Loucy (cell line): Measurements from ENCODE around the gene NTNG1.

Experiments used
- EZH2phosphoT487 ChIP-seq: fragments of 200-600 bp; IDR thresholded peaks from 2 replicates; pipeline ENCODE4 v1.6.1; 2018; ENCODE audit warnings: antibody characterized with exemption, mild to moderate bottlenecking, moderate library complexity, borderline replicate concordance
- TF ChIP-seq, protein P1 (sequence below): fragments of 200-600 bp; sonication (generic); conservative IDR thresholded peaks from 2 replicates; pipeline ENCODE4 v1.5.1; 2014; ENCODE audit warnings: mild to moderate bottlenecking, antibody characterized with exemption, low read length

DNA sequence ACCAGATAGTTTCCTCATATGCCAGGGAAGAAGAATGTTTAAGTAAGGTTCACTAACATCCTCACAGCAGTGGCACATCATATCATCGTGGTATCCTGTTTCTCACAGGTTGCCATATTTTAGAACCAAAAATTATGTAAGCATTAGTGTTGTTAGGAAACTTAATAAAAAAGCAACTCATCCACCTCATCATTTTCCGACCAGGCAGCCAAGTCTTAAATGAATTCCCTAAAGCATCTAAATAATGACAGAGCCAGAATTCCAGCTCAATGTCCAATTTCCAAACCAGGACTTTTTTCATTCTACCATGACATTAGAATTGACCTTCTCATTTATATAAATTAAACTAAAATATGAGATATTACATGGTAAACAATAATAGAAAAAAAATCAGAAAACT, 272.7 kb downstream of the NTNG1 start:
- TF ChIP-seq, protein P1, sequence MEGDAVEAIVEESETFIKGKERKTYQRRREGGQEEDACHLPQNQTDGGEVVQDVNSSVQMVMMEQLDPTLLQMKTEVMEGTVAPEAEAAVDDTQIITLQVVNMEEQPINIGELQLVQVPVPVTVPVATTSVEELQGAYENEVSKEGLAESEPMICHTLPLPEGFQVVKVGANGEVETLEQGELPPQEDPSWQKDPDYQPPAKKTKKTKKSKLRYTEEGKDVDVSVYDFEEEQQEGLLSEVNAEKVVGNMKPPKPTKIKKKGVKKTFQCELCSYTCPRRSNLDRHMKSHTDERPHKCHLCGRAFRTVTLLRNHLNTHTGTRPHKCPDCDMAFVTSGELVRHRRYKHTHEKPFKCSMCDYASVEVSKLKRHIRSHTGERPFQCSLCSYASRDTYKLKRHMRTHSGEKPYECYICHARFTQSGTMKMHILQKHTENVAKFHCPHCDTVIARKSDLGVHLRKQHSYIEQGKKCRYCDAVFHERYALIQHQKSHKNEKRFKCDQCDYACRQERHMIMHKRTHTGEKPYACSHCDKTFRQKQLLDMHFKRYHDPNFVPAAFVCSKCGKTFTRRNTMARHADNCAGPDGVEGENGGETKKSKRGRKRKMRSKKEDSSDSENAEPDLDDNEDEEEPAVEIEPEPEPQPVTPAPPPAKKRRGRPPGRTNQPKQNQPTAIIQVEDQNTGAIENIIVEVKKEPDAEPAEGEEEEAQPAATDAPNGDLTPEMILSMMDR: no peak
- no peak for TF ChIP-seq EZH2phosphoT487
